Left renal pelvis (tissue), 4 donors: ENCODE data around the gene GLT8D2. TPM values are rescaled to one million over a fixed set of nuclear protein-coding genes. Genes with fewer than 3 reads are reported as not detected.

Experiments used
- DNase-seq, 4 donors: peaks; one replicate each; pipeline ENCODE4 v3.0.0-alpha.2; 2013; ENCODE audit warnings: low read depth in 4 of 4, low spot score in 3 of 4
- polyA plus RNA-seq, 4 donors: library from polyadenylated mRNA; unstranded; fragments of 120-200 nt; gene quantifications; one replicate each; pipeline ENCODE4 v1.2.1, GENCODE V29; 2013; ENCODE audit not compliant: insufficient read length in 4 of 4

Gene GLT8D2
- polyA plus RNA-seq, 4 donors: 13.7 to 89.8 (median 16.7) TPM

- no peak for DNase-seq
These were observed 92.1 kb downstream of the GLT8D2 start for GRCh38 chr12:103957865-103958388.

- DNase-seq: no peak
These were observed 93.4 kb downstream of the GLT8D2 start for GRCh38 chr12:103956509-103957027.

GRCh38 chr12:103955811-103956508 lies 94.0 kb downstream of the GLT8D2 start:
- no peak for DNase-seq

GRCh38 chr12:103952497-103952896 lies 97.5 kb downstream of the GLT8D2 start:
- no peak for DNase-seq

- no peak for DNase-seq
These were observed 101.1 kb downstream of the GLT8D2 start for GRCh38 chr12:103948746-103949406.

- DNase-seq: no peak
These were observed 102.0 kb downstream of the GLT8D2 start for GRCh38 chr12:103947871-103948555.

GRCh38 chr12:103944964-103945363 lies 105.0 kb downstream of the GLT8D2 start:
- no peak for DNase-seq

Other genes with a start within 250 kb of the GLT8D2 start
- 1 to 10 TPM; 1.9 to 6.0 (median 4.3) TPM for gene NT5DC3, start 209.0 kb downstream of the GLT8D2 start, polyA plus RNA-seq
- gene HSP90B1, start 119.8 kb downstream of the GLT8D2 start, polyA plus RNA-seq: 1,000 to 10,000 TPM in 2 of 4 donors, 100 to 1,000 TPM in 2; 670 to 1,193 (median 974) TPM
- 10 to 100 TPM; 42.4 to 58.3 (median 52.8) TPM for gene TDG, start 84.3 kb downstream of the GLT8D2 start, polyA plus RNA-seq
- 10 to 100 TPM; 16.5 to 27.6 (median 20.4) TPM for gene HCFC2, start 14.3 kb upstream of the GLT8D2 start, polyA plus RNA-seq
- 100 to 1,000 TPM in 2 of 4 donors, 10 to 100 TPM in 2; 86.5 to 126 (median 102) TPM for gene NFYB, start 88.0 kb upstream of the GLT8D2 start, polyA plus RNA-seq
- 10 to 100 TPM; 54.0 to 72.7 (median 59.0) TPM for gene TXNRD1, start 165.6 kb upstream of the GLT8D2 start, polyA plus RNA-seq